Measurements from ENCODE around the gene MGAT5.
A peak's percentile ranks its signal among the peaks of the same experiment; 100 is the strongest.

The MGAT5 gene

GRCh38 chr2:134224005-134224404 is 29.9 kb upstream of the MGAT5 start:
- TF ChIP-seq CTCF (IDR thresholded peaks at IDR 0.05; ENCODE audit: low read depth, low read length): no peak
- DNase-seq (ENCODE audit: extremely low read depth, low read depth): peak; percentile 30

GRCh38 chr2:134225173-134225572 is 28.7 kb upstream of the MGAT5 start:
- DNase-seq (ENCODE audit: extremely low read depth, low read depth): no peak
- TF ChIP-seq CTCF (IDR thresholded peaks at IDR 0.05; ENCODE audit: low read depth, low read length): no peak

GRCh38 chr2:134225841-134226240 is 28.0 kb upstream of the MGAT5 start:
- DNase-seq (ENCODE audit: extremely low read depth, low read depth): no peak
- no peak for TF ChIP-seq CTCF (IDR thresholded peaks at IDR 0.05; ENCODE audit: low read depth, low read length)

DNA sequence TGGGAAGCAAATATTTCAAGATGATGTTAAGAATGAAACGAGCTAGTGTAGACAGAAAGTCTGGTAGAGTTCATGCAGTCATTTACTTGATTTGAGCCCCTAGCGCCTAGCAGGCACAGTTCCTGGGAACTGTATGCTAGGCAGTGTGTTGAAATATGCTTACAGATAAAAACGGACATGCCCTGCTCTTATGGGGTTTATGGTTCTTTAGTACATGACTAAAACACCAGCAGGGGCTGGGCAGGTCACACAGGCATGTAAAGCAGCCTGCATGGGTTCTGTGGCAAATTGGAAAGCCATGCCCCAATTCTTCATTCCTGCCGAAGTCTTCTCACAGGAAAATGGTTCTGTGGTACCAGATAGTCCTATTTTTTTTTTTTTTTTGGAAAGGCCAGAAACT is 27.3 kb upstream of the MGAT5 start:
- no peak for TF ChIP-seq CTCF (IDR thresholded peaks at IDR 0.05; ENCODE audit: low read depth, low read length)
- DNase-seq (ENCODE audit: extremely low read depth, low read depth): no peak

DNA sequence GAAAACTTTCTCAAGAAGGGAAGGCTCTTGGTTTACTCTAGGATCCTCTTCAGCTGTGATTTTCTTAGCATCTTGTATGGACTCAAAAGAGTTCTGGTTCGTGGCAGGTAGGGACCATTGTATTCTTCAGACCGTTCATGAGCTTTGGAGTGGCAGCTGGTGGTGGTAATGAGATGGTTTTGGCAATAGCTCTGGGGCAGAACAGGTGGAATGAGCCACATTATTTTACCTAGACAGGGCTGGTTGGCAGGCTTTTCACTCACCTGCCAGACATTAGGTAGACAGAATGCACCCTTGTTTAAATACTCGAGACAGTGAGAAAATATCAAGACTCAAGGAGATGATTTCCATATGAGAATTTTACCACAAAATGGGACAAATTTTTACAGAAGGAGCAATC is 26.2 kb upstream of the MGAT5 start:
- no peak for TF ChIP-seq CTCF (IDR thresholded peaks at IDR 0.05; ENCODE audit: low read depth, low read length)

GRCh38 chr2:134228493-134228903 is 25.4 kb upstream of the MGAT5 start:
- peak; percentile 21 for TF ChIP-seq CTCF (IDR thresholded peaks at IDR 0.05; ENCODE audit: low read depth, low read length)
- DNase-seq (ENCODE audit: extremely low read depth, low read depth): no peak

More for the DNA sequence above, 26.2 kb upstream of the MGAT5 start:
- no peak for DNase-seq (ENCODE audit: extremely low read depth, low read depth)

GRCh38 chr2:134229540-134229939 is 24.3 kb upstream of the MGAT5 start:
- DNase-seq (ENCODE audit: extremely low read depth, low read depth): no peak
- TF ChIP-seq CTCF (IDR thresholded peaks at IDR 0.05; ENCODE audit: low read depth, low read length): no peak
